Lower leg skin (tissue), 3 donors: ENCODE measurements around the gene VAV3.

Experiments
- CTCF ChIP-seq, 3 donors: fragments of 450-650 bp; IDR thresholded peaks; one replicate each; pipeline ENCODE4 v1.5.1; 2016; ENCODE audit warnings: antibody characterized with exemption in 3 of 3, mild to moderate bottlenecking in 3 of 3, moderate library complexity in 2 of 3
- POLR2A ChIP-seq, 2 donors: fragments of 450-650 bp; IDR thresholded peaks; one replicate each; pipeline ENCODE4 v1.6.1; 2016 to 2017; ENCODE audit warnings: antibody characterized with exemption in 2 of 2, mild to moderate bottlenecking in 1 of 2, moderate library complexity in 1 of 2

GRCh38 chr1:107883562-107883961 lies 81.4 kb downstream of the VAV3 start:
- TF ChIP-seq POLR2A (IDR thresholded peaks at IDR 0.05) = no peak
- no peak for TF ChIP-seq CTCF (IDR thresholded peaks at IDR 0.05)
